Neutrophil (primary cell): ENCODE data around the gene NDRG3.
A peak's percentile ranks its signal among the peaks of the same experiment; 100 is the strongest.
"Not testable (repeated sequence)": the region's sequence is repeated elsewhere in the genome, so short reads cannot be mapped to it uniquely, and the experiment has no call there.

Experiments
- H3K27ac ChIP-seq: fragments of 200-600 bp; sonication (generic); 2 replicates; pipeline ENCODE4 v1.5.1; 2016; ENCODE audit warnings: mild to moderate bottlenecking, moderate library complexity
- H3K27me3 ChIP-seq: fragments of 200-600 bp; sonication (generic); 2 replicates; pipeline ENCODE4 v1.6.0; 2016; ENCODE audit warnings: mild to moderate bottlenecking
- H3K36me3 ChIP-seq: fragments of 200-600 bp; sonication (generic); 2 replicates; pipeline ENCODE4 v1.5.1; 2017
- H3K4me1 ChIP-seq, 2 experiments: fragments of 200-600 bp in 1 of 2; sonication (generic) in 1 of 2; 1 replicate in 1 of 2; 2 replicates in 1 of 2; pipeline versions ENCODE4 v1.5.1 to v1.6.1; 2013 to 2016; ENCODE audit warnings: low read depth in 1 of 2, low read length in 1 of 2, mild to moderate bottlenecking in 1 of 2, moderate library complexity in 1 of 2; ENCODE audit not compliant: control insufficient read depth in 1 of 2, insufficient read depth in 1 of 2
- H3K4me3 ChIP-seq, 2 experiments: fragments of 200-600 bp in 1 of 2; sonication (generic) in 1 of 2; 1 replicate in 1 of 2; 2 replicates in 1 of 2; pipeline ENCODE4 v1.5.1; 2013 to 2016; ENCODE audit warnings: low read depth in 1 of 2, low read length in 1 of 2, mild to moderate bottlenecking in 1 of 2, moderate library complexity in 1 of 2
- H3K9me3 ChIP-seq: fragments of 200-600 bp; sonication (generic); 2 replicates; pipeline ENCODE4 v1.5.1; 2016
- CTCF ChIP-seq: fragments of 200-600 bp; sonication (generic); IDR thresholded peaks from 2 replicates; pipeline ENCODE4 v1.5.1; 2016; ENCODE audit warnings: antibody characterized with exemption

Gene NDRG3

GRCh38 chr20:36613974-36614373 is 131.9 kb downstream of the NDRG3 start:
- peak overlapping the region; percentile 55 for H3K27ac ChIP-seq
- H3K9me3 ChIP-seq = no peaks in the 10 kb centered on the region
- peaks cover 80% of the 10 kb centered on the region for H3K36me3 ChIP-seq

GRCh38 chr20:36611625-36612024 is 134.3 kb downstream of the NDRG3 start:
- peak overlapping the region; percentile 9 for H3K27ac ChIP-seq
- no peaks in the 10 kb centered on the region for H3K9me3 ChIP-seq
- no peak overlapping the region for H3K4me3 ChIP-seq
- H3K36me3 ChIP-seq = peaks cover 88% of the 10 kb centered on the region
- H3K27me3 ChIP-seq = no peaks in the 10 kb centered on the region
- peaks cover 17 to 23% of the 10 kb centered on the region in 2 experiments for H3K4me1 ChIP-seq
- no peak for TF ChIP-seq CTCF

More at GRCh38 chr20:36613974-36614373, 131.9 kb downstream of the NDRG3 start:
- TF ChIP-seq CTCF = no peak
- H3K27me3 ChIP-seq = no peaks in the 10 kb centered on the region
- H3K4me3 ChIP-seq = no peak overlapping the region
- no peaks in the 10 kb centered on the region for H3K4me1 ChIP-seq

- Histone ChIP-seq H3K27ac (peak overlapping the region; percentile 94), H3K36me3 (peaks cover 58% of the 10 kb centered on the region), H3K4me1 (peaks cover 29 to 39% of the 10 kb centered on the region in 2 experiments), H3K4me3 (peak overlapping the region; percentile 92 to 98)
- not testable (repeated sequence) for H3K9me3 ChIP-seq, H3K27me3 ChIP-seq
Observed at GRCh38 chr20:36608388-36608728, 137.5 kb downstream of the NDRG3 start.

GRCh38 chr20:36607586-36608387 is 138.1 kb downstream of the NDRG3 start:
- no peak for TF ChIP-seq CTCF
- Histone ChIP-seq H3K27ac (peak overlapping the region; percentile 94), H3K4me3 (peak overlapping the region; percentile 92 to 98)

GRCh38 chr20:36606158-36607066 is 139.5 kb downstream of the NDRG3 start:
- H3K27ac ChIP-seq = peak overlapping the region; percentile 94
- peaks cover 29 to 39% of the 10 kb centered on the region in 2 experiments for H3K4me1 ChIP-seq
- peak overlapping the region; percentile 92 to 98 for H3K4me3 ChIP-seq
- H3K9me3 ChIP-seq = no peaks in the 10 kb centered on the region
- no peak for TF ChIP-seq CTCF
- no peaks in the 10 kb centered on the region for H3K27me3 ChIP-seq
- peaks cover 39% of the 10 kb centered on the region for H3K36me3 ChIP-seq

More at GRCh38 chr20:36607586-36608387, 138.1 kb downstream of the NDRG3 start:
- Histone ChIP-seq H3K36me3 (peaks cover 53% of the 10 kb centered on the region), H3K27me3 (no peaks in the 10 kb centered on the region), H3K9me3 (no peaks in the 10 kb centered on the region), H3K4me1 (peaks cover 29 to 39% of the 10 kb centered on the region in 2 experiments)
